ENCODE results near the gene SIPA1L3.
A peak's percentile ranks its signal among the peaks of the same experiment; 100 is the strongest.

Gene SIPA1L3

DNA sequence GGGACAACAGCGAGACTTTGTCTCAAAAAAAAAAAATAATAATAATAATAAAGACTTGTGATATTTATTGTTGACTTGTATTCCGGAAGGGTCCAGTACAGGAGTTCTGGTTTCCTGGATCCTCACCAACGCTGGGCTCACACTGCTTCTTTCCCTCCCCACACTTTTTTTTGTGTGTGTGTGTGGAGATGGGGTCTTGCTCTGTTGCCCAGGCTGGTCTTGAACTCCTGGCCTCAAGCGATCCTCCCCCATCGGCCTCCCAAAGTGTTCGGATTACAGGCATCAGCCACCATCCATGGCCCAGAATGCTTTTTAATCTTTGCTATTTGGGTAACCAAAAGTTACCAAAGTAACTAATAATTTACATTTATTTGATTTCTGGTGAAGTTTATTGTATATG, 39.1 kb downstream of the SIPA1L3 start:
- TF ChIP-seq, protein P1, sequence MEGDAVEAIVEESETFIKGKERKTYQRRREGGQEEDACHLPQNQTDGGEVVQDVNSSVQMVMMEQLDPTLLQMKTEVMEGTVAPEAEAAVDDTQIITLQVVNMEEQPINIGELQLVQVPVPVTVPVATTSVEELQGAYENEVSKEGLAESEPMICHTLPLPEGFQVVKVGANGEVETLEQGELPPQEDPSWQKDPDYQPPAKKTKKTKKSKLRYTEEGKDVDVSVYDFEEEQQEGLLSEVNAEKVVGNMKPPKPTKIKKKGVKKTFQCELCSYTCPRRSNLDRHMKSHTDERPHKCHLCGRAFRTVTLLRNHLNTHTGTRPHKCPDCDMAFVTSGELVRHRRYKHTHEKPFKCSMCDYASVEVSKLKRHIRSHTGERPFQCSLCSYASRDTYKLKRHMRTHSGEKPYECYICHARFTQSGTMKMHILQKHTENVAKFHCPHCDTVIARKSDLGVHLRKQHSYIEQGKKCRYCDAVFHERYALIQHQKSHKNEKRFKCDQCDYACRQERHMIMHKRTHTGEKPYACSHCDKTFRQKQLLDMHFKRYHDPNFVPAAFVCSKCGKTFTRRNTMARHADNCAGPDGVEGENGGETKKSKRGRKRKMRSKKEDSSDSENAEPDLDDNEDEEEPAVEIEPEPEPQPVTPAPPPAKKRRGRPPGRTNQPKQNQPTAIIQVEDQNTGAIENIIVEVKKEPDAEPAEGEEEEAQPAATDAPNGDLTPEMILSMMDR (conservative IDR thresholded peaks at IDR 0.05; ENCODE audit: low read depth, low read length), result no peak
- DNase-seq (ENCODE audit: low read depth), result no peak
- no peak overlapping the region for H3K4me3 ChIP-seq (ENCODE audit: low read depth, low read length)

DNA sequence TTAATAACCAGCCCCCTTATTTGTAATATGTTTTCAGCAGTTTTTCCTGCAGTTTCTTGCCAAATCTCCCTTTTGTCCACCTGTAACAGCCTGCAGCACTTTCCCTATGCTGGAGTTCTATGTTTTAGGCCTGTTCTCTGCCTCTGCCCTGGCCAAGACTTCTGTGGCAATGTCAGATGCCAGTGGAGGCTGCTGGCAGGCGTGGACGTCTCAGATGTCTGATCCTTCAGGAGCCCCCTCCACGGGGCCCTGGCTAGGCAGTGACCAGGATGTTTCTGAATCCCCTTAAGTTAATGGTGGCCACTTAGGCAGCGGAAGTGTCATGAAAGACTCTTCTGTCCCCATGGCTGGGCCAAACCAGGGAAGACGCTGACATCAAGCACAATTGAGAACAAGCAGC, 40.8 kb downstream of the SIPA1L3 start:
- TF ChIP-seq, protein P1 (conservative IDR thresholded peaks at IDR 0.05; ENCODE audit: low read depth, low read length), result no peak
- H3K4me3 ChIP-seq (ENCODE audit: low read depth, low read length), result no peak overlapping the region
- DNase-seq (ENCODE audit: low read depth), result no peak

DNA sequence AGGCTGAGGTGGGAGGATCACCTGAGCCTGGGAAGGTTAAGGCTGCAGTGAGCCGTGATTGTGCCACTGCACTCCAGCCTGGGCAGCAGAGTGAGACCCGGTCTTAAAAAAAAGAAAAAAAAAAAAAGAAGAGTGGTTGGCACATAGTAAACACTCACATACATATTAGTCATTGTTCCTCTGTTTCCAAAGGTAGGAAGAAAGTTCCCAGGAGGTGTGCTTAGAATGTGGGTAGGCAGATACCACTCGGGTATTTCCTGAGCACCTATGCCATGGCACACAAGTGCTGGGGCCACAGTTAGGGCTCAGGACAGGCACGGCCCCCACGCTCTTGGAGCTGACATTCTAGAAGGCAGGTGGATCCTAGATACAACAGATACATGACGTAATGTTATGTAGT, 41.4 kb downstream of the SIPA1L3 start:
- no peak for DNase-seq (ENCODE audit: low read depth)
- TF ChIP-seq, protein P1 (conservative IDR thresholded peaks at IDR 0.05; ENCODE audit: low read depth, low read length), result no peak
- H3K4me3 ChIP-seq (ENCODE audit: low read depth, low read length), result no peak overlapping the region

DNA sequence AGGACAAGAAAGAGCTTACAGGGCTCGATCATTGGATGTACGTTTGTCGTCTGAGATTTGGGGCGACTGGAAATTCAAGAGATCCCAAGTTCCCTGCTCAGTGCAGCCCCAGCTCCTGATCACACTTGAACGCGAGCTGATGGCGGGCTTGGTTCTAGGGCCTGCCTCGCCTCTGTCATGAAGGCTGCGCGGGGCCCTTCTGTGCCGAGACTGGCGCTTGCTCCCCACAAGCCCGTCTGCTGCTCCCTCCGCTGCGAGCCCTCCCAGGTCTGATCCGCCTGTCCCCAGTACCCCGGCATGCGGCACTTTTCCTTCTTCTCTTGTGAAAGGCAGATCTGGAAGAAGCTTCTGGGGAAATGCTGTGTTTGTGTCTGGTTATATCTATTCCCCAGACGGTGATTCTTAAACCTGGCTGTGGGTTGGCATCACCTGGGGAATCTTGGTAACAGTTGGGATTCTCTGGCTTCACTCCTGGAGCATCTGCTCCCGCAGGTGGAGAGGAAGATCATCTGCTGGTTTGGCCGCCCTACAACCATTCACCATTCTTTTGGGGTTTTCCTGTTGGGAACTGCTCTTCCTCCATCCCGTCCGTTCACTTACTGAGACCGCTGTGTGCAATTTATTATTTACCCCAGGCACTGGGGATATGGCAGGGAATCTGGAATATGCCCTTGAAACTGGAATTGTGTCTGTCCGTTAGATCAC, 43.6 kb downstream of the SIPA1L3 start:
- no peak for DNase-seq (ENCODE audit: low read depth)

DNA sequence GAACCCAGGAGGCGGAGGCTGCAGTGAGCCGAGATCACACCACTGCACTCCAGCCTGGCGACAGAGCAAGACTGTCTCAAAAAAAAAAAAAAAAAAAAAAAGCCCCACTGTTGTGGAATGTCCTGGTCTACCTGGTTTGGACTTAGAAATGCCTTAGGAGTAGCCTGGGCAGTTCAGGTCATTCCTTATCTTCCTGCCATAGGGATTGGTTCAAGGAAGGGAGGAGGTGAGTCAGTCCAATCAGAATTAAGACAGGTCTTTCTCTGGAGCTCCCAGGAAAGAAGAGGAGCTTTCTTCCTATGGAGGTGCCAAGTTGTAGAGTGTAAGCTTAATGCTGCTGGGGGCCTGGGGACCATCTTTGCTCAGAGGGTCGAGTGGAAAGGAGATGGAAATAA, 44.8 kb downstream of the SIPA1L3 start:
- TF ChIP-seq, protein P1 (conservative IDR thresholded peaks at IDR 0.05; ENCODE audit: low read depth, low read length), result no peak

More for the DNA sequence above, 43.6 kb downstream of the SIPA1L3 start:
- TF ChIP-seq, protein P1 (conservative IDR thresholded peaks at IDR 0.05; ENCODE audit: low read depth, low read length), result no peak
- no peak overlapping the region for H3K4me3 ChIP-seq (ENCODE audit: low read depth, low read length)

DNA sequence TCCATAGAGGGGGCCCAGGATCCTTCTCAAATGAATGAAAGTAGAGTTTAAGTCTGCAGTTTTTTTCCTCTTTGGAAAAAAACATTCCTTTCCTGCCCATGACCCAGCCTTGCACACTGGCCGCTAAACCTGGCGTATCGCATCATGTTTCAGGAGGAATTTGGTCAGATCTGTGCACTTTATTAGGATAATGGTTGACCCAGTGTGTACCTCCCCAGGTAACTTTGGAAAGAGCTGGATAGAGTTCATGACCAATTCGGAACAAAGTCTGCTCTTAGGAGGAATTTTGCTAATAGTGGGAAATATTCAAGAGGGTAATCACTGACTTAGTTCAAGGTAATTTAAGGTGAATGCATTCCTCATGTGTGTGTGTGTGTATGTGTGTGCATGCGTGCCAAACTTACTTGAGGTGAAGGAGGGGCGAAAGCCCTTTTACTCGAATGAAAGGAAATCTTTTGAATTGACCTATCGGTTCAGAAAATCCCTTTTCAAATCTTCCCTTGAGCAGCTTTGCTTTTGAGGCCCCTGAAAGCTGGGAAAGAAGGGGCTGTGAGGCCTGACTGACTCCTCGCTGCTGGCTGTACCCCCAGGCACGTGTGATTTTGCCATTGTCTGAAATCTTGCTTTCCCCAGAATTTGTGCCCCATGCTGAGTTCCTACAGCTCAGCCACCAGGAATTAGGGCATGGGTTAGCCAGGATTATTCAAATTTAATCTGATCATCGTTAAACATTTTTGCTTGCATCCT, 46.3 kb downstream of the SIPA1L3 start:
- TF ChIP-seq, protein P1 (conservative IDR thresholded peaks at IDR 0.05; ENCODE audit: low read depth, low read length), result no peak
- peak; percentile 32 for DNase-seq (ENCODE audit: low read depth)
- H3K4me3 ChIP-seq (ENCODE audit: low read depth, low read length), result no peak overlapping the region

More for the DNA sequence above, 44.8 kb downstream of the SIPA1L3 start:
- DNase-seq (ENCODE audit: low read depth), result no peak
- H3K4me3 ChIP-seq (ENCODE audit: low read depth, low read length), result no peak overlapping the region

Measured in choroid plexus epithelial cell (primary cell).